GM12872 (cell line): ENCODE measurements around the gene SCIN.

ENCODE experiments used
- CTCF ChIP-seq: IDR thresholded peaks from 3 replicates; pipeline ENCODE4 v1.5.1; 2011; ENCODE audit warnings: low read depth, mild to moderate bottlenecking, low read length, moderate library complexity; ENCODE audit not compliant: insufficient read depth

The SCIN gene

DNA sequence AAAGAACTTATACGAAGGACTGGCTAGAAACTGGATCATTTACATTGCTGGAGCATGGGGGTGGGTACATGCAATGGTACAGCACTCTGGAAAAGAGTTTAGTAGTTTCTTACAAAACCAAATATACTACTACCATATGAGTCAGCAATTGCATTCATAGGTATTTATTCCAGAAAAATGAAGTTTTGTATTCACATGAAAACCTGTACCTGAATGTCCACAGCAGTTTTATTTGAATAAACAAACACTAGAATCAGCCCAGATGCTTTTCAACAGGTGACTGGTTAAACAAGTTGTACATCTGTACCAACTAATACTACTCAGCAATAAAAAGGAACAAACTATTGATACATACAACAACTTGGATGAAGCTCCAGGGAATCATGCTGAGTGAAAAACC, 3.4 kb downstream of the SCIN start:
- TF ChIP-seq CTCF, result no peak

GRCh38 chr7:12578930-12579640, 8.6 kb downstream of the SCIN start:
- no peak for TF ChIP-seq CTCF

DNA sequence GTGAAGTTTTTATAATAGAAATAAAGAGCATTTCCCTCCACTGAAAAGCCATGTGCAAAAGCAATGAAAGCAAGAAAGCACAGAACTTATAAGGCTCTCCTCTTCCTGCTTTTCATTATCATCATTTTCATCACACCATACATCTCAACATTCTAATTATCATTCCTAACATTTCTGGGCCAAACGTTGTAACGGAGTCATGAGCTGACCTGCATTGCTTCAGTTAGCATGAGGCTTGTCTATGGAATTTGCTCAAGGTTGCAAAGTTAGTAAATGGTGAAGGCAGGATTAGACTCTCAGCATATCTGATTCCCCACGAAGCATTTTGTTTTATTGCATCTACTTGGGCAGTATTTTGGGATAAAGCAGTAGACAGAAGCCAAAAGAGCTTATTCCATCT, 11.4 kb downstream of the SCIN start:
- no peak for TF ChIP-seq CTCF

GRCh38 chr7:12582362-12582761, 11.8 kb downstream of the SCIN start:
- TF ChIP-seq CTCF, result no peak

DNA sequence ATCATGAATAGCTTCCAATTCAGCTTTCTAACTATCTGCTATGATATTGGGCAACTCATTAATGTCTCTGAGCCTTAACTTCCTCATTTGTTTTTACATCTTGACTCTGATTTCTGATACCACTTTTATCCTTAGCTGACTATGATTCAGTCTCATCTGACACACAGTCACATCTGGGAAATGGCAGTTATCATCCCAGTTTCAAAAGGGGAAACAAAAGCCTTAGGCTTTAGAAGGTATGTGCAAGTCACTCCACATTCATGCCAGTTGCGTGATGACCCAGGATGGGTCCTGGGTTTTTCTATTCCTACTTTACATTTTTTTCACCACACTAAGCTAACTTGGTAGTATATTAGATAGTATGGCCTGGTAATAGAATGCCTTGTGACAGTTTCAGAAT, 12.7 kb downstream of the SCIN start:
- TF ChIP-seq CTCF, result no peak

DNA sequence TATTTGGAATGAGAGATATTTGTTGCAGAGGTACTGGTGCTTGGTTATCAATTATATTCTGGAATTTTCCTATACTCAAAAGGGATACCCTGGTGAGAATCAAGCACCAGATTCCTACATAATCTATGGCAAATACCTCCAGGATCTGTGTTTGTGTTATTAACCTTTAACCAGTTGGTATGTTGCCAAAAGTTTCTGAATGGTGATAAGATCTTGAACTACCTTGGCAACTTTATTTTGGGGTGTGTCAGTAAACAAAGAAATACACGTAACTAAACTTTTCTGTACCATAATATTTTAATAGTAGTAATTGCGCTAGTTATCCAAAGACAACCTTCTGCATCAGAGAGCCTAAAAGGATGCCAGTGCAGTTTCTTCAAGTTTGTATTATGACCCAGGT, 13.4 kb downstream of the SCIN start:
- no peak for TF ChIP-seq CTCF

DNA sequence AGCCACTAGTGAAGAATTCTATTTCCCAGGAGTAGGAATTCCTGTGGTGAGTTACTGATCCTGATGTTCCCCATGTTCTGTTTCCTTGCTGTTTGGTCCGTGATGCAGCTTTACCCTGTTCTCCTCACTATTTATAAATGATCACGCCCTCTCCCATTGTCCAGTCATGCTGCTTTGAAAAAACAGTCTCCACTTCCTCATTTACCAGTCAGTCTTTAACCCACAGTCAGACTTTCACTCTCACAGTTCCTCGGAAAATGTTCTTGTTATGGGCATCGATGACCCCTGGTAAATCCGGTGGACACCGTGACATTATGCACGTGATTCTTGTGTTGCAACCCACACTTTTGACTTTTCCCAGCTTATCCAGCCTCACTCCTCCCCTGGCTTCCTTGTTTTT, 14.4 kb downstream of the SCIN start:
- TF ChIP-seq CTCF, result no peak

DNA sequence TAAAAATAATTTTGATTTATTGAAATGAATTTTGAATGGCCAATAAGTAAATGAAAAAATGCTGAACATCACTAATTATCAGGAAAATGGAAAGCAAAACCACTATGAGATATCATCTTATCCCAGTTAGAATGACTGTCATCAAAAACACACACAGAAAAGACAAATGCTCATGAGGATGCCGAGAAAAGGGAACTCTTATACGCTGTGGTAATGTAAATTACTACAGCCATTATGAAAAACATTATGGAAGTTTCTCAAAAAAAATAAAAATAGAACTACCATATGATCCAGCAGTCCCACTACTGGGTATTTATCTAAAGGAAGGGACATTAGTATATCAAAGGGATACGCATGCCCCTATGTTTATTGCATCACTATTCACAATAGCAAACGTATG, 15.8 kb downstream of the SCIN start:
- TF ChIP-seq CTCF, result no peak
